PC-9 (cell line): Measurements from ENCODE around the gene ADGRL3.

ENCODE experiments used
- EZH2 ChIP-seq: fragments of 200-600 bp; sonication (generic); IDR thresholded peaks from 2 replicates; pipeline ENCODE4 v1.8.0; 2017; ENCODE audit warnings: antibody characterized with exemption, low read depth
- TF ChIP-seq, protein P1 (sequence below): fragments of 200-600 bp; sonication (generic); conservative IDR thresholded peaks from 2 replicates; pipeline ENCODE4 v1.6.1; 2017; ENCODE audit warnings: mixed run types, antibody characterized with exemption, mild to moderate bottlenecking, moderate library complexity

DNA sequence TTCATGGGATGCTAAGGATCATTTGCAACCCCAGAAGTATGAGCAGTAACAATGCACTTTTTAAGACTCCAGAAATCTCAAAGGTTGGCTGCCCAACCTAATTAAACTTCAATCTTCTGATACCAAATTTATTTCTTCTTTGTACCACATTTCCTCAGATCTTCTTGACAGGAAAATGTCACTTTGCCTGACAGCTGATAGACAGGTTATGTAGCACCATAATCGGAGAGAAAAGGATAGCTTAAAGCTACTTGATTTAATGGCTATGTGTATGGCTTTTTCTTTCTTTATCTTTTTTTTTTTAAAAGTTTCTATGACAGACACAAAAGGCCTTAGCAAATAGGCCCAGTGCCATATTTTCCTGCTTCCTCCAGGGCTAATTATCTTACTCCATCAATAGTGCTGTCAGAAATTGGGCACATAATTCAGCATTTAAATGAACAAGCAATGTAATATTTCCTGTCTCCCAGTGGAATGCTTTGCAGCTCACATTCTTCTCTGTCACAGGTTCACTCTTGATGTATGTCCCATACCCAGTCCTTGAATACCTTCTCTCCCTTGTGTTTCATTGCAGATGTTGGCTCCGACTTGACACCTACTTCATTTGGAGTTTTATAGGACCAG lies 795.7 kb downstream of the ADGRL3 start:
- TF ChIP-seq, protein P1, sequence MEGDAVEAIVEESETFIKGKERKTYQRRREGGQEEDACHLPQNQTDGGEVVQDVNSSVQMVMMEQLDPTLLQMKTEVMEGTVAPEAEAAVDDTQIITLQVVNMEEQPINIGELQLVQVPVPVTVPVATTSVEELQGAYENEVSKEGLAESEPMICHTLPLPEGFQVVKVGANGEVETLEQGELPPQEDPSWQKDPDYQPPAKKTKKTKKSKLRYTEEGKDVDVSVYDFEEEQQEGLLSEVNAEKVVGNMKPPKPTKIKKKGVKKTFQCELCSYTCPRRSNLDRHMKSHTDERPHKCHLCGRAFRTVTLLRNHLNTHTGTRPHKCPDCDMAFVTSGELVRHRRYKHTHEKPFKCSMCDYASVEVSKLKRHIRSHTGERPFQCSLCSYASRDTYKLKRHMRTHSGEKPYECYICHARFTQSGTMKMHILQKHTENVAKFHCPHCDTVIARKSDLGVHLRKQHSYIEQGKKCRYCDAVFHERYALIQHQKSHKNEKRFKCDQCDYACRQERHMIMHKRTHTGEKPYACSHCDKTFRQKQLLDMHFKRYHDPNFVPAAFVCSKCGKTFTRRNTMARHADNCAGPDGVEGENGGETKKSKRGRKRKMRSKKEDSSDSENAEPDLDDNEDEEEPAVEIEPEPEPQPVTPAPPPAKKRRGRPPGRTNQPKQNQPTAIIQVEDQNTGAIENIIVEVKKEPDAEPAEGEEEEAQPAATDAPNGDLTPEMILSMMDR: no peak
- no peak for TF ChIP-seq EZH2
